ENCODE results near the gene HIGD1A. TPM values are rescaled to one million over a fixed set of nuclear protein-coding genes. Genes with fewer than 3 reads are reported as not detected.

Gene HIGD1A
- total and polyA plus RNA-seq, 9 of the 15 experiments (the other 6 are each of a cell fraction or from before 2014, with no cell fraction given) = 165 to 1,185 (median 333) TPM

GRCh38 chr3:42836150-42837123 is 32.1 kb upstream of the HIGD1A start (continued):
- TF ChIP-seq CLOCK (CRISPR knock-in tag; IDR thresholded peaks at IDR 0.05; ENCODE audit: borderline replicate concordance) (no peak), HNRNPH1 (optimal IDR thresholded peaks at IDR 0.05; ENCODE audit: low read depth, low read length) (no peak), STAG1 (CRISPR knock-in tag; IDR thresholded peaks at IDR 0.05; ENCODE audit: borderline replicate concordance) (no peak), TAF9B (IDR thresholded peaks at IDR 0.05; ENCODE audit: partially characterized antibody) (no peak), HDAC1 (IDR thresholded peaks at IDR 0.05) (peak in 1 of 2 experiments; percentile 74; a peak in 2 of 4 replicates), ZNF347 (CRISPR knock-in tag; IDR thresholded peaks at IDR 0.05; ENCODE audit: low read depth) (no peak), MCM3 (IDR thresholded peaks at IDR 0.05) (no peak), ZKSCAN1 (IDR thresholded peaks at IDR 0.05; ENCODE audit: low read depth, low read length) (no peak), AFF1 (IDR thresholded peaks at IDR 0.05; ENCODE audit: low read depth in 1 of 2, partially characterized antibody in 2 of 2) (peak in 1 of 2 experiments; percentile 72), ZSCAN29 (IDR thresholded peaks at IDR 0.05) (no peak), MIER1 (IDR thresholded peaks at IDR 0.05; ENCODE audit: low read depth) (peak; percentile 33; the same call in 1 of the 2 replicates)
- TF ChIP-seq, protein P1, sequence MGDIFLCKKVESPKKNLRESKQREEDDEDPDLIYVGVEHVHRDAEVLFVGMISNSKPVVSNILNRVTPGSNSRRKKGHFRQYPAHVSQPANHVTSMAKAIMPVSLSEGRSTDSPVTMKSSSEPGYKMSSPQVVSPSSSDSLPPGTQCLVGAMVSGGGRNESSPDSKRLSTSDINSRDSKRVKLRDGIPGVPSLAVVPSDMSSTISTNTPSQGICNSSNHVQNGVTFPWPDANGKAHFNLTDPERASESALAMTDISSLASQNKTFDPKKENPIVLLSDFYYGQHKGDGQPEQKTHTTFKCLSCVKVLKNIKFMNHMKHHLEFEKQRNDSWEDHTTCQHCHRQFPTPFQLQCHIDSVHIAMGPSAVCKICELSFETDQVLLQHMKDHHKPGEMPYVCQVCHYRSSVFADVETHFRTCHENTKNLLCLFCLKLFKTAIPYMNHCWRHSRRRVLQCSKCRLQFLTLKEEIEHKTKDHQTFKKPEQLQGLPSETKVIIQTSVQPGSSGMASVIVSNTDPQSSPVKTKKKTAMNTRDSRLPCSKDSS (IDR thresholded peaks at IDR 0.05; ENCODE audit: low read depth, partially characterized antibody) = no peak
- TF ChIP-seq, protein P2, sequence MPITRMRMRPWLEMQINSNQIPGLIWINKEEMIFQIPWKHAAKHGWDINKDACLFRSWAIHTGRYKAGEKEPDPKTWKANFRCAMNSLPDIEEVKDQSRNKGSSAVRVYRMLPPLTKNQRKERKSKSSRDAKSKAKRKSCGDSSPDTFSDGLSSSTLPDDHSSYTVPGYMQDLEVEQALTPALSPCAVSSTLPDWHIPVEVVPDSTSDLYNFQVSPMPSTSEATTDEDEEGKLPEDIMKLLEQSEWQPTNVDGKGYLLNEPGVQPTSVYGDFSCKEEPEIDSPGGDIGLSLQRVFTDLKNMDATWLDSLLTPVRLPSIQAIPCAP (CRISPR knock-in tag; IDR thresholded peaks at IDR 0.05; ENCODE audit: borderline replicate concordance) = no peak
- TF ChIP-seq, protein P3, sequence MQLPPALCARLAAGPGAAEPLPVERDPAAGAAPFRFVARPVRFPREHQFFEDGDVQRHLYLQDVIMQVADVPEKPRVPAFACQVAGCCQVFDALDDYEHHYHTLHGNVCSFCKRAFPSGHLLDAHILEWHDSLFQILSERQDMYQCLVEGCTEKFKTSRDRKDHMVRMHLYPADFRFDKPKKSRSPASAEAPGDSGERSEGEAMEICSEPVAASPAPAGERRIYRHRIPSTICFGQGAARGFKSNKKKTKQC (CRISPR knock-in tag; IDR thresholded peaks at IDR 0.05) = no peak
